Spleen (tissue), 7 donors: ENCODE measurements around the gene P2RY2.

ENCODE experiments used
- POLR2AphosphoS5 ChIP-seq, 3 donors: sonication (generic); formaldehyde crosslinking; IDR thresholded peaks; one replicate each; pipeline ENCODE4 v1.5.1; 2017; ENCODE audit warnings: antibody characterized with exemption in 3 of 3
- TF ChIP-seq, protein P1 (sequence below), 11 experiments: fragments of 200-600 bp in 7 of 11; fragments of 450-650 bp in 4 of 11; sonication (generic) in 4 of 11; IDR thresholded peaks in 8 of 11; conservative IDR thresholded peaks in 3 of 11; 1 replicate in 7 of 11; 2 replicates in 4 of 11; pipeline versions ENCODE4 v1.4.0 to v1.8.0; 2016 to 2021; ENCODE audit warnings: antibody characterized with exemption in 11 of 11, inconsistent platforms in 4 of 11, mild to moderate bottlenecking in 1 of 11
- donor health status: DM: no; HTN: no; CAD: no; lungs with moderate emphysema.
- donor health status: DM: no; HTN: no; CAD: no.
- donor health status: DM: no; HTN: no; CAD: no.

DNA sequence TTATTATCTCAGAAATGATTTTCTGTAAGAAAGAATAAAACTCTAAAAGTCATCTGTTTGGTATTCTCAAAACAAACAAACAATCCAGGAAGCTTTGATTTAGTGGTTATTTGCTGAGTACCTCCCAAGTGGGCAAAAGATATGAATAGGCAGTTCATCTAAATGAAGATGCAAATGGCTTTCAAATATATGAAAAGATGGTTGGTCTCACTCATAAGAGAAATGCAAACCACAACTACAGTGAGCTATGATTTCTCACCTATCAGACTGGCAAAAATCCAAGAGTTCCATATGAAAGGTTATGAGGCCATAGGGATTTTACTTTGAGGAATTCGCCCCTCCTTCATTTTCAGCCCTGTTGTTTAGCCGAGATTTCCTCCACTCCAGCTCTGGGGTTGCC lies 11.3 kb upstream of the P2RY2 start:
- TF ChIP-seq, protein P1, sequence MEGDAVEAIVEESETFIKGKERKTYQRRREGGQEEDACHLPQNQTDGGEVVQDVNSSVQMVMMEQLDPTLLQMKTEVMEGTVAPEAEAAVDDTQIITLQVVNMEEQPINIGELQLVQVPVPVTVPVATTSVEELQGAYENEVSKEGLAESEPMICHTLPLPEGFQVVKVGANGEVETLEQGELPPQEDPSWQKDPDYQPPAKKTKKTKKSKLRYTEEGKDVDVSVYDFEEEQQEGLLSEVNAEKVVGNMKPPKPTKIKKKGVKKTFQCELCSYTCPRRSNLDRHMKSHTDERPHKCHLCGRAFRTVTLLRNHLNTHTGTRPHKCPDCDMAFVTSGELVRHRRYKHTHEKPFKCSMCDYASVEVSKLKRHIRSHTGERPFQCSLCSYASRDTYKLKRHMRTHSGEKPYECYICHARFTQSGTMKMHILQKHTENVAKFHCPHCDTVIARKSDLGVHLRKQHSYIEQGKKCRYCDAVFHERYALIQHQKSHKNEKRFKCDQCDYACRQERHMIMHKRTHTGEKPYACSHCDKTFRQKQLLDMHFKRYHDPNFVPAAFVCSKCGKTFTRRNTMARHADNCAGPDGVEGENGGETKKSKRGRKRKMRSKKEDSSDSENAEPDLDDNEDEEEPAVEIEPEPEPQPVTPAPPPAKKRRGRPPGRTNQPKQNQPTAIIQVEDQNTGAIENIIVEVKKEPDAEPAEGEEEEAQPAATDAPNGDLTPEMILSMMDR (IDR thresholded peaks at IDR 0.05 in 8 of 11, conservative IDR thresholded peaks at IDR 0.05 in 3 of 11) = no peak
- no peak for TF ChIP-seq POLR2AphosphoS5 (IDR thresholded peaks at IDR 0.05)
